Panc1 (cell line): ENCODE measurements around the gene PIGU. TPM values are rescaled to one million over a fixed set of nuclear protein-coding genes. Genes with fewer than 3 reads are reported as not detected.
"Not testable (repeated sequence)": the region's sequence is repeated elsewhere in the genome, so short reads cannot be mapped to it uniquely, and the experiment has no call there.

Experiments used
- ATAC-seq: fragments of 200-7000 bp; cut with Tn5 transposase; 2 replicates; pipeline ENCODE4 v1.9.1; 2020; ENCODE audit warnings: mild to moderate bottlenecking, moderate library complexity
- BruUV-seq: library from RNA; stranded (reverse); fragments of 400-500 nt; replicated peaks from 2 replicates; lab custom pipeline; 2021; lab: Mats Ljungman, UMichigan
- CTCF ChIA-PET: fragments of 300-600 bp; sonication (Branson Sonifier 250); formaldehyde crosslinking; loops from one replicate; lab custom pipeline; 2022; ENCODE audit warnings: antibody characterized with exemption; lab: Charles Lee
- POLR2A ChIA-PET: fragments of 300-600 bp; sonication (Branson Sonifier 250); formaldehyde crosslinking; loops from one replicate; lab custom pipeline; 2022; ENCODE audit warnings: antibody characterized with exemption; lab: Charles Lee
- DNase-seq: peaks from one replicate; pipeline ENCODE4 v3.0.0-alpha.2; 2010; ENCODE audit warnings: low read depth, low spot score
- H3K27ac ChIP-seq: 2 replicates; pipeline ENCODE4 v1.5.1; 2011; ENCODE audit warnings: mild to moderate bottlenecking, low read length, inconsistent platforms
- H3K27me3 ChIP-seq: fragments of 200-500 bp; sonication (Bioruptor generic); 2 replicates; pipeline ENCODE4 v1.6.0; 2014; ENCODE audit warnings: low read length, inconsistent platforms; ENCODE audit not compliant: control insufficient read depth, insufficient read depth
- H3K36me3 ChIP-seq: fragments of 200-500 bp; sonication (Bioruptor generic); 2 replicates; pipeline ENCODE4 v1.5.1; 2014; ENCODE audit warnings: inconsistent platforms, mild to moderate bottlenecking, low read length, moderate library complexity; ENCODE audit not compliant: control insufficient read depth, insufficient read depth
- H3K4me1 ChIP-seq: 2 replicates; pipeline ENCODE4 v1.5.1; 2011; ENCODE audit warnings: inconsistent platforms, mild to moderate bottlenecking, low read length, moderate library complexity; ENCODE audit not compliant: control insufficient read depth, insufficient read depth
- H3K4me3 ChIP-seq, 2 experiments: 2 replicates each; pipeline ENCODE4 v1.5.1; 2011 to 2012; ENCODE audit warnings: low read depth in 2 of 2, low read length in 2 of 2, mild to moderate bottlenecking in 2 of 2, inconsistent platforms in 1 of 2, moderate library complexity in 1 of 2
- H3K9me3 ChIP-seq: fragments of 200-500 bp; sonication (Bioruptor generic); 2 replicates; pipeline ENCODE4 v1.5.1; 2014; ENCODE audit warnings: low read depth, mild to moderate bottlenecking, inconsistent platforms, low read length, moderate library complexity; ENCODE audit not compliant: control insufficient read depth, insufficient read depth
- CTCF ChIP-seq: fragments of 450-650 bp; IDR thresholded peaks from 2 replicates; pipeline ENCODE4 v1.5.1; 2017; ENCODE audit warnings: mild to moderate bottlenecking
- POLR2AphosphoS5 ChIP-seq: IDR thresholded peaks from 2 replicates; pipeline ENCODE4 v1.6.1; 2012; ENCODE audit warnings: mild to moderate bottlenecking, low read depth, low read length, moderate library complexity
- REST ChIP-seq, 2 experiments: IDR thresholded peaks; 2 replicates each; pipeline ENCODE4 v1.6.1; 2011 to 2012; ENCODE audit warnings: low read depth in 2 of 2, control low read depth in 1 of 2, low read length in 1 of 2, mild to moderate bottlenecking in 1 of 2, moderate library complexity in 1 of 2; ENCODE audit not compliant: insufficient read depth in 1 of 2
- SIN3A ChIP-seq: IDR thresholded peaks from 2 replicates; pipeline ENCODE4 v1.6.1; 2012; ENCODE audit warnings: low read depth, mild to moderate bottlenecking, low read length, moderate library complexity, borderline replicate concordance; ENCODE audit not compliant: insufficient read depth
- TCF7L2 ChIP-seq: IDR thresholded peaks from 2 replicates; pipeline ENCODE4 v1.6.1; 2011; ENCODE audit warnings: mild to moderate bottlenecking, low read depth, low read length, inconsistent platforms
- in situ Hi-C: cut with HindIII; loops from 2 replicates; pipeline ENCODE4 v1.10.0; 2016; ENCODE audit warnings: low sequenced_read_pairs, low pct_unique_long_range_greater_than_20kb
- intact Hi-C: fragments of 100-400 bp; cut with micrococcal nuclease; formaldehyde crosslinking; loops from one replicate; pipeline ENCODE4 v1.10.0; 2022; ENCODE audit not compliant: unreplicated experiment
- total RNA-seq: library from RNA; stranded (reverse); gene quantifications from one replicate; pipeline ENCODE4 v1.2.1, GENCODE V29; 2021; ENCODE audit not compliant: unreplicated experiment

The PIGU gene
- total RNA-seq, 1 experiment from 2014 or later: 22.9 TPM

- intact Hi-C loops, CTCF ChIA-PET, DNase-seq, H3K4me3 ChIP-seq, H3K27me3 ChIP-seq, BruUV-seq, ATAC-seq, POLR2A ChIA-PET, in situ Hi-C loops, H3K36me3 ChIP-seq, H3K9me3 ChIP-seq, H3K27ac ChIP-seq, H3K4me1 ChIP-seq: not testable (repeated sequence)
Measured at GRCh38 chr20:34722560-34722959, 45.7 kb upstream of the PIGU start.

- no peak overlapping the region for H3K27ac ChIP-seq
- intact Hi-C loops (no loop called here), in situ Hi-C loops (no loop called here)
- no peaks in the 10 kb centered on the region for H3K36me3 ChIP-seq
- TF ChIP-seq POLR2AphosphoS5: no peak
- no peak for TF ChIP-seq SIN3A
- no peak for TF ChIP-seq CTCF
- TF ChIP-seq TCF7L2: no peak
- TF ChIP-seq REST (IDR thresholded peaks at IDR 0.05; ENCODE audit: insufficient read depth in 1 of 2, low read depth in 2 of 2, low read length in 1 of 2): no peak
- H3K27me3 ChIP-seq: no peaks in the 10 kb centered on the region
- H3K4me3 ChIP-seq: no peak overlapping the region
- no TSS peak for BruUV-seq
- H3K9me3 ChIP-seq: no peaks in the 10 kb centered on the region
- no peaks in the 10 kb centered on the region for H3K4me1 ChIP-seq
- DNase-seq: no peak
- ChIA-PET POLR2A (no interaction called here), CTCF (interaction anchor here (1.4 kb wide), 1 partner anchor 49 kb away, joined by 4 read pairs; no protein-coding TSS in a partner anchor)
- no peak for ATAC-seq
Measured at GRCh38 chr20:34720266-34720665, 43.4 kb upstream of the PIGU start.

GRCh38 chr20:34719242-34720017, 42.5 kb upstream of the PIGU start:
- BruUV-seq, intact Hi-C loops, H3K4me1 ChIP-seq, H3K27ac ChIP-seq, in situ Hi-C loops, H3K9me3 ChIP-seq, DNase-seq, H3K4me3 ChIP-seq, ATAC-seq, H3K27me3 ChIP-seq, POLR2A ChIA-PET, H3K36me3 ChIP-seq: not testable (repeated sequence)
- CTCF ChIA-PET: interaction anchor here (1.4 kb wide), 1 partner anchor 50 kb away, joined by 4 read pairs; no protein-coding TSS in a partner anchor
